ENCODE data around the gene PTPRN2.

The PTPRN2 gene

GRCh38 chr7:158564663-158565035 is 23.0 kb downstream of the PTPRN2 start:
- no peak for DNase-seq
- H2BK5ac ChIP-seq (ENCODE audit: low read length): no peak overlapping the region
- no peaks in the 10 kb centered on the region for H3K4me1 ChIP-seq (ENCODE audit: control insufficient read depth, low read depth, low read length)
- H2AK5ac ChIP-seq (ENCODE audit: low read length): no peak overlapping the region
- H3K9ac ChIP-seq (ENCODE audit: low read length): no peak overlapping the region
- no peak overlapping the region for H3K23ac ChIP-seq (ENCODE audit: low read length)
- no peak overlapping the region for H2BK15ac ChIP-seq (replicated peaks; ENCODE audit: low read depth)
- H2BK120ac ChIP-seq (ENCODE audit: low read depth, low read length): no peak overlapping the region
- no peaks in the 10 kb centered on the region for H3K36me3 ChIP-seq (ENCODE audit: control insufficient read depth, insufficient read depth, low read length)
- no peak overlapping the region for H3K4ac ChIP-seq (ENCODE audit: low read depth, low read length)
- no peak overlapping the region for H3K18ac ChIP-seq (ENCODE audit: low read length)
- H3K27ac ChIP-seq (ENCODE audit: low read depth, low read length): no peak overlapping the region
- peaks cover 3% of the 10 kb centered on the region for H3K27me3 ChIP-seq (ENCODE audit: insufficient read depth, low read length, poor library complexity)
- no peaks in the 10 kb centered on the region for H3K79me1 ChIP-seq (ENCODE audit: low read length)
- H3K4me2 ChIP-seq (ENCODE audit: low read length): no peak overlapping the region
- WGBS (ENCODE audit: extremely low coverage, insufficient coverage, low lambda C conversion rate): no CpG with 5 or more reads among the region's 7 CpGs
- H3K56ac ChIP-seq (ENCODE audit: low read length): no peak overlapping the region
- no peak overlapping the region for H4K5ac ChIP-seq (ENCODE audit: low read length)
- no peak overlapping the region for H3K4me3 ChIP-seq (ENCODE audit: low read length)
- no peaks in the 10 kb centered on the region for H3K79me2 ChIP-seq (ENCODE audit: control insufficient read depth, insufficient read depth, low read length)
- no peak overlapping the region for H4K8ac ChIP-seq (ENCODE audit: low read depth, low read length)

GRCh38 chr7:158563911-158564662 is 23.5 kb downstream of the PTPRN2 start:
- Histone ChIP-seq H3K36me3 (ENCODE audit: control insufficient read depth, insufficient read depth, low read length) (no peaks in the 10 kb centered on the region), H3K4ac (ENCODE audit: low read depth, low read length) (no peak overlapping the region), H4K8ac (ENCODE audit: low read depth, low read length) (no peak overlapping the region), H3K23ac (ENCODE audit: low read length) (no peak overlapping the region), H3K18ac (ENCODE audit: low read length) (no peak overlapping the region), H3K4me2 (ENCODE audit: low read length) (no peak overlapping the region), H2BK5ac (ENCODE audit: low read length) (no peak overlapping the region), H3K4me1 (ENCODE audit: control insufficient read depth, low read depth, low read length) (no peaks in the 10 kb centered on the region), H2AK5ac (ENCODE audit: low read length) (no peak overlapping the region), H2BK15ac (replicated peaks; ENCODE audit: low read depth) (no peak overlapping the region), H3K9ac (ENCODE audit: low read length) (no peak overlapping the region), H3K56ac (ENCODE audit: low read length) (no peak overlapping the region), H3K27me3 (ENCODE audit: insufficient read depth, low read length, poor library complexity) (no peaks in the 10 kb centered on the region), H3K4me3 (ENCODE audit: low read length) (no peak overlapping the region), H3K79me2 (ENCODE audit: control insufficient read depth, insufficient read depth, low read length) (no peaks in the 10 kb centered on the region), H4K5ac (ENCODE audit: low read length) (no peak overlapping the region), H3K27ac (ENCODE audit: low read depth, low read length) (no peak overlapping the region), H3K79me1 (ENCODE audit: low read length) (no peaks in the 10 kb centered on the region), H2BK120ac (ENCODE audit: low read depth, low read length) (no peak overlapping the region)
- DNase-seq: no peak
- no CpG with 5 or more reads among the region's 11 CpGs for WGBS (ENCODE audit: extremely low coverage, insufficient coverage, low lambda C conversion rate)

DNA sequence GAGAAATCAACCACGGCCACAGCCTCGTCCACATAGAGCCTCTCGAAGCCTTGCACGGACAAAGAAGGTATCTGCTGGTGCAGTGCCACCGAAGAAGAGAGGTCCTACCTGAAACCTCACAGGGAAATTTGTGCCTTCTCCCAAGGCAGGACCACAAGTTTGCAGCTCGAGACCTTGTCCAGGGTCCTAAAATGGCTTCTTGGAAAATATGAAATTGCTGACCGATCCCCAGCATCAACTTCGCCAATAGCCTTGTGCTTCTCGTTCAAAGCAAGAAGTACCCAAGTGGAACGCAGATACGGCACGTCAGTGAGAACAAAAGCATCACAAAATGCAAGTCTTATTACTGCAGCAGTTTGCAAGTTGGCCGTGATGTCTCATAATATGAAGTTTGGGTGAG is 24.6 kb downstream of the PTPRN2 start:
- DNase-seq: no peak
- WGBS (ENCODE audit: extremely low coverage, insufficient coverage, low lambda C conversion rate): no CpG with 5 or more reads among the region's 13 CpGs
- no peak overlapping the region for H3K4ac ChIP-seq (ENCODE audit: low read depth, low read length)

DNA sequence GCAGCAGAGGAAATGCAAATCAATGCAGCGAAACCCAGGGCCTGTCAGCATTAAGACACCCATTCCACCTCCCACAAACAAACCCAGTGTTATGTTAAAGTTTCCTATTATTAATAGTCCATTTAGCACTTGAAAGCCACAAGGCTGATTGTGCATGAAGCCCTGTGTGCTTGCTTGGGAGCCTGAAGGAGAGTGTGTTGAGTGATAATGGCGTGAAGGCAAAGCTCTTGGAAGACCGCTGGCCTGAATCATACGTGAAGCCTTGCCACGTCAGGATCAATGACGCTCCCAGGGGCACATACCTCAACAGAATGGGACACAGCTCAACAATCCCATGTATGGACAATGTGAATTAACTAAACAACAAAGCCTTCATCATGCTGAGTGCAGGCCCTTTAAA is 25.1 kb downstream of the PTPRN2 start:
- no peaks in the 10 kb centered on the region for H3K36me3 ChIP-seq (ENCODE audit: control insufficient read depth, insufficient read depth, low read length)
- H3K23ac ChIP-seq (ENCODE audit: low read length): no peak overlapping the region
- H3K79me1 ChIP-seq (ENCODE audit: low read length): no peaks in the 10 kb centered on the region
- no peak overlapping the region for H3K4me2 ChIP-seq (ENCODE audit: low read length)
- H4K8ac ChIP-seq (ENCODE audit: low read depth, low read length): no peak overlapping the region
- H3K79me2 ChIP-seq (ENCODE audit: control insufficient read depth, insufficient read depth, low read length): no peaks in the 10 kb centered on the region
- no peaks in the 10 kb centered on the region for H3K27me3 ChIP-seq (ENCODE audit: insufficient read depth, low read length, poor library complexity)
- H2BK120ac ChIP-seq (ENCODE audit: low read depth, low read length): no peak overlapping the region
- no peaks in the 10 kb centered on the region for H3K4me1 ChIP-seq (ENCODE audit: control insufficient read depth, low read depth, low read length)
- H3K18ac ChIP-seq (ENCODE audit: low read length): no peak overlapping the region
- no peak overlapping the region for H3K4me3 ChIP-seq (ENCODE audit: low read length)
- H3K56ac ChIP-seq (ENCODE audit: low read length): no peak overlapping the region
- no CpG with 5 or more reads among the region's 6 CpGs for WGBS (ENCODE audit: extremely low coverage, insufficient coverage, low lambda C conversion rate)
- H2BK15ac ChIP-seq (replicated peaks; ENCODE audit: low read depth): no peak overlapping the region
- H3K4ac ChIP-seq (ENCODE audit: low read depth, low read length): no peak overlapping the region
- no peak for DNase-seq
- H4K5ac ChIP-seq (ENCODE audit: low read length): no peak overlapping the region
- no peak overlapping the region for H3K27ac ChIP-seq (ENCODE audit: low read depth, low read length)
- no peak overlapping the region for H3K9ac ChIP-seq (ENCODE audit: low read length)
- H2BK5ac ChIP-seq (ENCODE audit: low read length): no peak overlapping the region
- H2AK5ac ChIP-seq (ENCODE audit: low read length): no peak overlapping the region

More for the DNA sequence above, 24.6 kb downstream of the PTPRN2 start:
- H3K79me1 ChIP-seq (ENCODE audit: low read length): no peaks in the 10 kb centered on the region
- no peak overlapping the region for H3K4me3 ChIP-seq (ENCODE audit: low read length)
- H3K56ac ChIP-seq (ENCODE audit: low read length): no peak overlapping the region
- no peaks in the 10 kb centered on the region for H3K27me3 ChIP-seq (ENCODE audit: insufficient read depth, low read length, poor library complexity)
- no peak overlapping the region for H3K23ac ChIP-seq (ENCODE audit: low read length)
- H3K36me3 ChIP-seq (ENCODE audit: control insufficient read depth, insufficient read depth, low read length): no peaks in the 10 kb centered on the region
- no peak overlapping the region for H3K27ac ChIP-seq (ENCODE audit: low read depth, low read length)
- no peak overlapping the region for H3K18ac ChIP-seq (ENCODE audit: low read length)
- no peak overlapping the region for H2BK120ac ChIP-seq (ENCODE audit: low read depth, low read length)
- H3K9ac ChIP-seq (ENCODE audit: low read length): no peak overlapping the region
- H4K8ac ChIP-seq (ENCODE audit: low read depth, low read length): no peak overlapping the region
- no peak overlapping the region for H4K5ac ChIP-seq (ENCODE audit: low read length)
- no peak overlapping the region for H2BK5ac ChIP-seq (ENCODE audit: low read length)
- no peaks in the 10 kb centered on the region for H3K79me2 ChIP-seq (ENCODE audit: control insufficient read depth, insufficient read depth, low read length)
- no peak overlapping the region for H3K4me2 ChIP-seq (ENCODE audit: low read length)
- H2AK5ac ChIP-seq (ENCODE audit: low read length): no peak overlapping the region
- no peak overlapping the region for H2BK15ac ChIP-seq (replicated peaks; ENCODE audit: low read depth)
- no peaks in the 10 kb centered on the region for H3K4me1 ChIP-seq (ENCODE audit: control insufficient read depth, low read depth, low read length)

- H3K27ac ChIP-seq (ENCODE audit: low read depth, low read length): no peak overlapping the region
- H4K8ac ChIP-seq (ENCODE audit: low read depth, low read length): no peak overlapping the region
- no peak overlapping the region for H2BK120ac ChIP-seq (ENCODE audit: low read depth, low read length)
- H2BK5ac ChIP-seq (ENCODE audit: low read length): no peak overlapping the region
- H3K36me3 ChIP-seq (ENCODE audit: control insufficient read depth, insufficient read depth, low read length): no peaks in the 10 kb centered on the region
- H3K18ac ChIP-seq (ENCODE audit: low read length): no peak overlapping the region
- no peaks in the 10 kb centered on the region for H3K4me1 ChIP-seq (ENCODE audit: control insufficient read depth, low read depth, low read length)
- no peak for DNase-seq
- no peaks in the 10 kb centered on the region for H3K79me1 ChIP-seq (ENCODE audit: low read length)
- no peak overlapping the region for H3K4ac ChIP-seq (ENCODE audit: low read depth, low read length)
- no peaks in the 10 kb centered on the region for H3K27me3 ChIP-seq (ENCODE audit: insufficient read depth, low read length, poor library complexity)
- no CpG with 5 or more reads among the region's 7 CpGs for WGBS (ENCODE audit: extremely low coverage, insufficient coverage, low lambda C conversion rate)
- H3K56ac ChIP-seq (ENCODE audit: low read length): no peak overlapping the region
- H3K23ac ChIP-seq (ENCODE audit: low read length): no peak overlapping the region
- no peak overlapping the region for H3K9ac ChIP-seq (ENCODE audit: low read length)
- H3K4me3 ChIP-seq (ENCODE audit: low read length): no peak overlapping the region
- no peak overlapping the region for H4K5ac ChIP-seq (ENCODE audit: low read length)
- H3K4me2 ChIP-seq (ENCODE audit: low read length): no peak overlapping the region
- H2BK15ac ChIP-seq (replicated peaks; ENCODE audit: low read depth): no peak overlapping the region
- no peaks in the 10 kb centered on the region for H3K79me2 ChIP-seq (ENCODE audit: control insufficient read depth, insufficient read depth, low read length)
- H2AK5ac ChIP-seq (ENCODE audit: low read length): no peak overlapping the region
Measured at GRCh38 chr7:158561659-158562058, 26.0 kb downstream of the PTPRN2 start.

DNA sequence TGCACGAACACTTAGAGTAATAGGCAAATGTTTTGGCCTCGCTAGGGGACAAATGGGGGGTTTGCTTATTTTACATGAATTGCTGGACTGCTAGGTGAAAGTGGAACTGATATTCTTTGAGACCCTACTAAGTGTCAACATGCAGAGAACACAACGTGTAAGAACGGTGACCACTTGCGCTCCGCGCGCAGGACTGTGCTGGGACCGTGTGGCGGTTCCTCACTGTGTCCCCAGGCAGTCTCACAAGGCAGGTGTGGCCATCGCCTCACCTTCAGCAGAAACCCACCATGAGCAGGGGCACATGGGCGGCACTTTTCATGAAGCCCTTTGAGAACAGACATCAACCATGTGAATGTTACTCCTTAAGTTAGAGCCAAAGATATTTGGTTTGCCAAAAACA is 27.2 kb downstream of the PTPRN2 start:
- H3K79me1 ChIP-seq (ENCODE audit: low read length): no peaks in the 10 kb centered on the region
- no peak overlapping the region for H2BK5ac ChIP-seq (ENCODE audit: low read length)
- no peaks in the 10 kb centered on the region for H3K4me1 ChIP-seq (ENCODE audit: control insufficient read depth, low read depth, low read length)
- H3K79me2 ChIP-seq (ENCODE audit: control insufficient read depth, insufficient read depth, low read length): no peaks in the 10 kb centered on the region
- H2AK5ac ChIP-seq (ENCODE audit: low read length): no peak overlapping the region
- no peak overlapping the region for H3K18ac ChIP-seq (ENCODE audit: low read length)
- no peak overlapping the region for H3K4ac ChIP-seq (ENCODE audit: low read depth, low read length)
- no peak overlapping the region for H3K4me2 ChIP-seq (ENCODE audit: low read length)
- no peak overlapping the region for H3K27ac ChIP-seq (ENCODE audit: low read depth, low read length)
- no peak overlapping the region for H3K4me3 ChIP-seq (ENCODE audit: low read length)
- H2BK120ac ChIP-seq (ENCODE audit: low read depth, low read length): no peak overlapping the region
- no peaks in the 10 kb centered on the region for H3K36me3 ChIP-seq (ENCODE audit: control insufficient read depth, insufficient read depth, low read length)
- no peak overlapping the region for H4K8ac ChIP-seq (ENCODE audit: low read depth, low read length)
- DNase-seq: no peak
- H4K5ac ChIP-seq (ENCODE audit: low read length): no peak overlapping the region
- no CpG with 5 or more reads among the region's 12 CpGs for WGBS (ENCODE audit: extremely low coverage, insufficient coverage, low lambda C conversion rate)
- H3K9ac ChIP-seq (ENCODE audit: low read length): no peak overlapping the region
- H2BK15ac ChIP-seq (replicated peaks; ENCODE audit: low read depth): no peak overlapping the region
- no peak overlapping the region for H3K56ac ChIP-seq (ENCODE audit: low read length)
- no peaks in the 10 kb centered on the region for H3K27me3 ChIP-seq (ENCODE audit: insufficient read depth, low read length, poor library complexity)
- H3K23ac ChIP-seq (ENCODE audit: low read length): no peak overlapping the region
